Measurements from ENCODE around the gene IFT20.
"Not testable (repeated sequence)": the region's sequence is repeated elsewhere in the genome, so short reads cannot be mapped to it uniquely, and the experiment has no call there.

DNA sequence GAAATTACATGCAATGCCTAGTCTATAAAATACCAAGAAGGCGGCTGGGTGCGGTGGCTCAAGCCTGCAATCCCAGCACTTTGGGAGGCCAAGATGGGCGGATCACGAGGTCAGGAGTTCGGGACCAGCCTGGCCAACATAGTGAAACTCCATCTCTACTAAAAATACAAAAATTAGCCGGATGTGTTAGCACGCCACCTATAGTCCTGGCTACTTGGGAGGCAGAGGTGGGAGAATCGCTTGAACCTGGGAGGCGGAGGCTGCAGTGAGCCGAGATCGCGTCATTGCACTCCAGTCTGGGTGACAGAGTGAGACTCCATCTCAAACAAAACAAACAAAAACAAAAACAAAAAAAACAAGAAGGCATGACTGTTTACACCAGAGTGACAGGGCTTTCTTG, 42.4 kb downstream of the IFT20 start:
- TF ChIP-seq, protein P1, sequence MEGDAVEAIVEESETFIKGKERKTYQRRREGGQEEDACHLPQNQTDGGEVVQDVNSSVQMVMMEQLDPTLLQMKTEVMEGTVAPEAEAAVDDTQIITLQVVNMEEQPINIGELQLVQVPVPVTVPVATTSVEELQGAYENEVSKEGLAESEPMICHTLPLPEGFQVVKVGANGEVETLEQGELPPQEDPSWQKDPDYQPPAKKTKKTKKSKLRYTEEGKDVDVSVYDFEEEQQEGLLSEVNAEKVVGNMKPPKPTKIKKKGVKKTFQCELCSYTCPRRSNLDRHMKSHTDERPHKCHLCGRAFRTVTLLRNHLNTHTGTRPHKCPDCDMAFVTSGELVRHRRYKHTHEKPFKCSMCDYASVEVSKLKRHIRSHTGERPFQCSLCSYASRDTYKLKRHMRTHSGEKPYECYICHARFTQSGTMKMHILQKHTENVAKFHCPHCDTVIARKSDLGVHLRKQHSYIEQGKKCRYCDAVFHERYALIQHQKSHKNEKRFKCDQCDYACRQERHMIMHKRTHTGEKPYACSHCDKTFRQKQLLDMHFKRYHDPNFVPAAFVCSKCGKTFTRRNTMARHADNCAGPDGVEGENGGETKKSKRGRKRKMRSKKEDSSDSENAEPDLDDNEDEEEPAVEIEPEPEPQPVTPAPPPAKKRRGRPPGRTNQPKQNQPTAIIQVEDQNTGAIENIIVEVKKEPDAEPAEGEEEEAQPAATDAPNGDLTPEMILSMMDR (conservative IDR thresholded peaks at IDR 0.05; ENCODE audit: low read length), result not testable (repeated sequence)
- TF ChIP-seq EZH2phosphoT487 (IDR thresholded peaks at IDR 0.05; ENCODE audit: borderline replicate concordance, low read depth, low read length), result not testable (repeated sequence)

All from OCI-LY7 (cell line).